GM12872 (cell line): ENCODE measurements around the gene CUL4A.

Experiments
- TF ChIP-seq, protein P1 (sequence below): IDR thresholded peaks from 3 replicates; pipeline ENCODE4 v1.5.1; 2011; ENCODE audit warnings: low read depth, mild to moderate bottlenecking, low read length, moderate library complexity; ENCODE audit not compliant: insufficient read depth

CUL4A gene

DNA sequence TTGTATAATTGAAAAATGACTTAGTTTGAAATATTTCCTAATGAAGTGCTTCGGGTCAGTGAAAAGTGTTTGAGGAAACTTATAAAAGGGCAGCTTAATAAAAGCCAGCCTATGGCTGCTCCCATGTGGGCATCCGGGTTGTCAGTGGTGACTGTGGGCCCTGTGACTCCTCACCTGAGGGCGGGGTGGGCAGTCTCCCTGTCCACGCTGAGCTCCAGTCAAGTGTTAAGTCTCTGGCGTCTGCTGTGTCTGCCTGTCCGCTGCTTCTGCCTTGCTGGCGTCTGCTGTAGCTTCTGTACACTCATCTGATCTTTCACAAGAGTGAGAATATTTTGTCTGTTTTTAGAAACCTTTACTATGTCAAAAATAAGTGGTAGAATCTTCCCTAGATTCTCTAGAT is 94.7 kb downstream of the CUL4A start:
- TF ChIP-seq, protein P1, sequence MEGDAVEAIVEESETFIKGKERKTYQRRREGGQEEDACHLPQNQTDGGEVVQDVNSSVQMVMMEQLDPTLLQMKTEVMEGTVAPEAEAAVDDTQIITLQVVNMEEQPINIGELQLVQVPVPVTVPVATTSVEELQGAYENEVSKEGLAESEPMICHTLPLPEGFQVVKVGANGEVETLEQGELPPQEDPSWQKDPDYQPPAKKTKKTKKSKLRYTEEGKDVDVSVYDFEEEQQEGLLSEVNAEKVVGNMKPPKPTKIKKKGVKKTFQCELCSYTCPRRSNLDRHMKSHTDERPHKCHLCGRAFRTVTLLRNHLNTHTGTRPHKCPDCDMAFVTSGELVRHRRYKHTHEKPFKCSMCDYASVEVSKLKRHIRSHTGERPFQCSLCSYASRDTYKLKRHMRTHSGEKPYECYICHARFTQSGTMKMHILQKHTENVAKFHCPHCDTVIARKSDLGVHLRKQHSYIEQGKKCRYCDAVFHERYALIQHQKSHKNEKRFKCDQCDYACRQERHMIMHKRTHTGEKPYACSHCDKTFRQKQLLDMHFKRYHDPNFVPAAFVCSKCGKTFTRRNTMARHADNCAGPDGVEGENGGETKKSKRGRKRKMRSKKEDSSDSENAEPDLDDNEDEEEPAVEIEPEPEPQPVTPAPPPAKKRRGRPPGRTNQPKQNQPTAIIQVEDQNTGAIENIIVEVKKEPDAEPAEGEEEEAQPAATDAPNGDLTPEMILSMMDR = no peak

DNA sequence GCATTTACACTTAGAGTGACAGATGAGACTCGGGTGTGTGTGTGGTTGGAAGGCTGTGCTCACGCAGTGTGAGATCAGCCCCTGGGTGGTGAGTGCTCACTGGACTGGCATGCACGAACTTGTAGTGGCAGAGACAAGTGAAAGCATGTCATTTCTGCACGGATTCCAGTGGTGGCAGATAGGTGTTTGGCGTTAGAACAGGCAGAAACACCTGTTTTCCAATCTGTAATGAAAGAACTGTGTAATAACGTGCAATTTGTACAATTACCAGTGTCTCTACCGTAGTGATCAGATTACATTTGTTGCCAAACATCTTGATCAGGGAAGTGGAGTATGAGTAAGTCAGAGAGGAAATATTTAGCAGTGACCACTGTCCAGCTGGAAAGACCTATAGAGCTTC is 95.8 kb downstream of the CUL4A start:
- TF ChIP-seq, protein P1 = no peak

DNA sequence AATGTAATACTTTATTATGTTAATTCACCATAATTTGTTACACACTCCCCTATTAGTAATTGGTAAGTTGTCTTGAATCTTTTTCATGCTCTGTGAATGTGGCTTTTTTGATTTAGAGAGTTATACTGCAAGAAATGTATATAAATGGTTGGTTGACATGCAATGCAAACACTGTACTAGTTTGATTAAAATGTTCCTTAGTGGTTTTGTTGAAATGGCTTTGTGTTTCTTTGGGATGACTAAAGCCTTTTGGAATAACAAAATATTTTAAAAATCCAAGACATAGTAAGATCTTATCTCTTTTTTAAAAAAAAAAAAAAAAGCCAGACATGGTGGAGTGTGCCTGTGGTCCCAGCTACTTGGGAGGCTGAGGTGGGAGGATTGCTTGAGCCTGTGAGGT is 98.1 kb downstream of the CUL4A start:
- TF ChIP-seq, protein P1 = no peak

DNA sequence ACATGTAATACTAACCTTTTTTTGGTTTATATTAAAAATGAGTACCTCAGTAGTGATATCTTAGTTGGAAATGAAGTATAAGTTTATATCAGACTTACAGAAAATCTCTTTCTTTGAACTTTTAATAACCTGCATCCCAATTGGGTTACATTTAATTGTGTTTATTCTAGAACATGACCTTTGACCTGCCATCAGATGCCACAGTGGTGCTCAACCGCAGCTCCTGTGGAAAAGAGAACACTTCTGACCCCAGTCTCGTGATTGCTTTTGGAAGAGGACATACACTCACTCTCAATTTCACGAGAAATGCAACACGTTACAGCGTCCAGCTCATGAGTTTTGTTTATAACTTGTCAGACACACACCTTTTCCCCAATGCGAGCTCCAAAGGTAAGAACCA is 100.1 kb downstream of the CUL4A start:
- TF ChIP-seq, protein P1 = no peak

DNA sequence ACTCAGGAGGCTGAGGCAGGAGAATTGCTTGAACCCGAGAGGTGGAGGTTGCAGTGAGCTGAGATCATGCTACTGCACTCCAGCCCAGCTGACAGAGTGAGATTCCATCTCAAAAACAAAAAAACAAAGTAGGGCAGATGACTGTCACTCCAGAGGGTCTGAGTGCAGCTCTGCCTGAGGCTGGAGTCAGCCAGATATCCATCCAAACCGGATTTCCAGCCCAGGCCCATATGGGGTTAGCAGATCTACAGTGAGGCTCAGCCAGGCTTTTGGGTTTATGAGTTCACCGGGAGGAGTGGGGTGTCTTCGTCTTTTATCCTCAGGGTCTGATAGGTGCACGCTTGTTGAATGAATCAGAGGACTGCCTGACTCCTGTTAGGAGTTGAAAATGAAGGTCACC is 106.6 kb downstream of the CUL4A start:
- TF ChIP-seq, protein P1 = no peak
